Cardiac muscle cell (in vitro differentiated cells and primary cell): Measurements from ENCODE around the gene HS3ST6. TPM values are rescaled to one million over a fixed set of nuclear protein-coding genes. Genes with fewer than 3 reads are reported as not detected.
A peak's percentile ranks its signal among the peaks of the same experiment; 100 is the strongest.
"Not testable (repeated sequence)": the region's sequence is repeated elsewhere in the genome, so short reads cannot be mapped to it uniquely, and the experiment has no call there.

ENCODE experiments used
- DNase-seq, 2 donors: peaks; one replicate each; pipeline versions ENCODE4 v3.0.0 to v3.0.0-alpha.2; 2010 to 2017; ENCODE audit warnings: low read depth in 1 of 2, low spot score in 1 of 2
- H3K27ac ChIP-seq: fragments of 200-600 bp; sonication (generic); 2 replicates; pipeline ENCODE4 v1.5.1; 2016
- H3K27me3 ChIP-seq: fragments of 200-600 bp; sonication (generic); 2 replicates; pipeline ENCODE4 v1.6.0; 2016; ENCODE audit warnings: control low read depth
- H3K36me3 ChIP-seq: fragments of 200-600 bp; sonication (generic); 2 replicates; pipeline ENCODE4 v1.5.1; 2016; ENCODE audit warnings: control low read depth
- H3K4me1 ChIP-seq: fragments of 200-600 bp; sonication (generic); 2 replicates; pipeline ENCODE4 v1.8.1; 2017; ENCODE audit warnings: low read depth, mild to moderate bottlenecking, mixed run types
- H3K4me3 ChIP-seq: fragments of 200-600 bp; sonication (generic); 2 replicates; pipeline ENCODE4 v1.5.1; 2016; ENCODE audit warnings: mild to moderate bottlenecking
- H3K9me3 ChIP-seq: fragments of 200-600 bp; sonication (generic); 2 replicates; pipeline ENCODE4 v1.5.1; 2017; ENCODE audit warnings: low read depth, mild to moderate bottlenecking, control low read depth
- CTCF ChIP-seq: IDR thresholded peaks from 2 replicates; pipeline ENCODE4 v1.5.1; 2012; ENCODE audit warnings: low read depth, mild to moderate bottlenecking, low read length
- polyA plus RNA-seq: library from polyadenylated mRNA; unstranded; fragments of >200 nt; fragmentation: Nextera tagmentation; extraction: Ambion mirVana; gene quantifications from 2 replicates; pipeline ENCODE4 v1.2.1, GENCODE V29; 2016
- total RNA-seq: library from RNA; depleted of rRNA; stranded (reverse); fragments of >200 nt; gene quantifications from 2 replicates; pipeline ENCODE4 v1.2.3, GENCODE V29; 2016

Gene HS3ST6
- total and polyA plus RNA-seq, 2 experiments from 2014 or later, result not detected

GRCh38 chr16:1923299-1924034 is 5.3 kb upstream of the HS3ST6 start:
- Histone ChIP-seq H3K27ac (no peak overlapping the region), H3K36me3 (no peaks in the 10 kb centered on the region), H3K4me3 (no peak overlapping the region), H3K4me1 (peaks cover 12% of the 10 kb centered on the region), H3K9me3 (no peaks in the 10 kb centered on the region), H3K27me3 (peaks cover 54% of the 10 kb centered on the region)
- TF ChIP-seq CTCF, result peak; percentile 47
- DNase-seq, result peak; percentile 43 to 60

- Histone ChIP-seq H3K27me3 (peaks cover 65% of the 10 kb centered on the region), H3K4me3 (no peak overlapping the region), H3K36me3 (no peaks in the 10 kb centered on the region), H3K27ac (no peak overlapping the region), H3K4me1 (peaks cover 14% of the 10 kb centered on the region), H3K9me3 (no peaks in the 10 kb centered on the region)
- TF ChIP-seq CTCF, result no peak
- DNase-seq, result no peak
Observed at GRCh38 chr16:1922357-1922756, 4.1 kb upstream of the HS3ST6 start.

GRCh38 chr16:1920727-1921171 is 2.5 kb upstream of the HS3ST6 start:
- Histone ChIP-seq H3K4me3 (no peak overlapping the region), H3K27ac (no peak overlapping the region), H3K9me3 (no peaks in the 10 kb centered on the region), H3K36me3 (no peaks in the 10 kb centered on the region), H3K4me1 (peaks cover 14% of the 10 kb centered on the region), H3K27me3 (peaks cover 81% of the 10 kb centered on the region)
- TF ChIP-seq CTCF, result no peak
- peak in 1 of 2 donors; percentile 70 for DNase-seq

GRCh38 chr16:1920122-1920521 is 1.9 kb upstream of the HS3ST6 start:
- DNase-seq, H3K9me3 ChIP-seq, H3K27ac ChIP-seq, H3K36me3 ChIP-seq, H3K4me3 ChIP-seq: not testable (repeated sequence)
- Histone ChIP-seq H3K27me3 (peaks cover 87% of the 10 kb centered on the region), H3K4me1 (peaks cover 14% of the 10 kb centered on the region)

GRCh38 chr16:1919327-1919998 is 1.2 kb upstream of the HS3ST6 start:
- peaks cover 94% of the 10 kb centered on the region for H3K27me3 ChIP-seq
- peaks cover 14% of the 10 kb centered on the region for H3K4me1 ChIP-seq
- H3K27ac ChIP-seq, result no peak overlapping the region
- no peak for TF ChIP-seq CTCF
- no peak for DNase-seq
- no peaks in the 10 kb centered on the region for H3K9me3 ChIP-seq
- H3K4me3 ChIP-seq, result no peak overlapping the region
- no peaks in the 10 kb centered on the region for H3K36me3 ChIP-seq
